Measurements from ENCODE around the gene TBX4.

TBX4 gene

GRCh38 chr17:61455324-61456060, 3.3 kb downstream of the TBX4 start:
- no peak for DNase-seq

GRCh38 chr17:61456061-61456681, 3.9 kb downstream of the TBX4 start:
- no peak for DNase-seq

- DNase-seq: no peak
These were observed 4.5 kb downstream of the TBX4 start for GRCh38 chr17:61456688-61457225.

- DNase-seq: no peak
These were observed 5.2 kb downstream of the TBX4 start for GRCh38 chr17:61457226-61457983.

- no peak for DNase-seq
These were observed 5.8 kb downstream of the TBX4 start for GRCh38 chr17:61458000-61458399.

GRCh38 chr17:61458421-61459141, 6.4 kb downstream of the TBX4 start:
- DNase-seq: no peak

GRCh38 chr17:61459142-61459809, 7.1 kb downstream of the TBX4 start:
- no peak for DNase-seq

- no peak for DNase-seq
These were observed 7.9 kb downstream of the TBX4 start for GRCh38 chr17:61459939-61460718.

- DNase-seq: no peak
These were observed 8.8 kb downstream of the TBX4 start for GRCh38 chr17:61460796-61461585.

- DNase-seq: no peak
These were observed 9.4 kb downstream of the TBX4 start for GRCh38 chr17:61461586-61461966.

- no peak for DNase-seq
These were observed 9.9 kb downstream of the TBX4 start for GRCh38 chr17:61461967-61462718.

- no peak for DNase-seq
These were observed 10.6 kb downstream of the TBX4 start for GRCh38 chr17:61462719-61463315.

- DNase-seq: no peak
These were observed 11.3 kb downstream of the TBX4 start for GRCh38 chr17:61463316-61464129.

- no peak for DNase-seq
These were observed 12.1 kb downstream of the TBX4 start for GRCh38 chr17:61464130-61464842.

GRCh38 chr17:61464843-61465180, 12.6 kb downstream of the TBX4 start:
- no peak for DNase-seq

GRCh38 chr17:61465550-61466237, 13.5 kb downstream of the TBX4 start:
- DNase-seq: no peak

GRCh38 chr17:61466246-61466645, 14.0 kb downstream of the TBX4 start:
- DNase-seq: no peak
